HCT116 (cell line): Measurements from ENCODE around the gene G6PC3. TPM values are rescaled to one million over a fixed set of nuclear protein-coding genes. Genes with fewer than 3 reads are reported as not detected.

Experiments
- ATAC-seq: fragments of 200-7000 bp; cut with Tn5 transposase; 2 replicates; pipeline ENCODE4 v1.9.1; 2020; ENCODE audit warnings: mild to moderate bottlenecking, moderate library complexity
- BruUV-seq: library from RNA; stranded (reverse); fragments of 400-500 nt; replicated peaks from 2 replicates; lab custom pipeline; 2021; lab: Mats Ljungman, UMichigan
- CTCF ChIA-PET: fragments of 300-600 bp; sonication (Branson Sonifier 250); formaldehyde crosslinking; loops from one replicate; lab custom pipeline; 2021; ENCODE audit warnings: antibody characterized with exemption; lab: Charles Lee
- POLR2A ChIA-PET: fragments of 300-600, 350-600 bp; sonication (Branson Sonifier 250); formaldehyde crosslinking; loops from one replicate; lab custom pipeline; 2021; ENCODE audit warnings: antibody characterized with exemption; lab: Charles Lee
- RAD21 ChIA-PET, 2 experiments: fragments of 300-600 bp; sonication (Branson Sonifier 250); formaldehyde crosslinking; loops; one replicate each; lab custom pipeline; 2023; ENCODE audit warnings: low total read pairs in 2 of 2; ENCODE audit not compliant: uncharacterized antibody in 2 of 2, unreplicated experiment in 2 of 2, low non-redundant PET in 1 of 2; lab: Charles Lee
- DNase-seq: peaks from one replicate; pipeline ENCODE4 v3.0.0-alpha.2; 2010; ENCODE audit warnings: low read depth, low spot score
- H2AFZ ChIP-seq: fragments of 200-600 bp; shearing (Covaris generic), sonication (generic); 2 replicates; pipeline ENCODE4 v1.6.1; 2017; ENCODE audit warnings: low read depth, mixed run types, mixed read lengths, antibody characterized with exemption, low read length; ENCODE audit not compliant: poor library complexity, severe bottlenecking
- H3K27ac ChIP-seq: 2 replicates; pipeline ENCODE4 v1.5.1; 2012; ENCODE audit warnings: low read depth, low read length
- H3K27me3 ChIP-seq: fragments of 200-600 bp; sonication (generic); 2 replicates; pipeline ENCODE4 v1.6.1; 2016; ENCODE audit warnings: mixed run types, low read length, mixed read lengths; ENCODE audit not compliant: insufficient read depth
- H3K36me3 ChIP-seq, 2 experiments: fragments of 200-500 bp in 1 of 2; fragments of 200-600 bp in 1 of 2; sonication (Bioruptor generic) in 1 of 2; sonication (generic) in 1 of 2; 2 replicates each; pipeline versions ENCODE4 v1.5.1 to v1.6.1; 2014 to 2016; ENCODE audit warnings: low read length in 2 of 2, inconsistent platforms in 1 of 2, mixed read lengths in 1 of 2, mixed run types in 1 of 2; ENCODE audit not compliant: insufficient read depth in 2 of 2, control insufficient read depth in 1 of 2
- H3K4me1 ChIP-seq, 2 experiments: fragments of 200-600 bp in 1 of 2; sonication (generic) in 1 of 2; 2 replicates each; pipeline versions ENCODE4 v1.5.1 to v1.6.1; 2012 to 2017; ENCODE audit warnings: low read length in 2 of 2, inconsistent platforms in 1 of 2, mild to moderate bottlenecking in 1 of 2, mixed read lengths in 1 of 2, mixed run types in 1 of 2, moderate library complexity in 1 of 2; ENCODE audit not compliant: insufficient read depth in 2 of 2, control insufficient read depth in 1 of 2
- H3K4me2 ChIP-seq: fragments of 200-600 bp; sonication (generic); 2 replicates; pipeline ENCODE4 v1.6.1; 2017; ENCODE audit warnings: mixed run types, low read length, mixed read lengths
- H3K4me3 ChIP-seq, 2 experiments: fragments of 200-600 bp in 1 of 2; sonication (generic) in 1 of 2; replicated peaks in 1 of 2; 2 replicates each; pipeline ENCODE4 v1.5.1; 2011 to 2016; ENCODE audit warnings: low read length in 2 of 2, control low read depth in 1 of 2, low read depth in 1 of 2, mild to moderate bottlenecking in 1 of 2, mixed read lengths in 1 of 2, mixed run types in 1 of 2
- H3K79me2 ChIP-seq: fragments of 200-600 bp; sonication (generic); 2 replicates; pipeline ENCODE4 v1.6.1; 2017; ENCODE audit warnings: mild to moderate bottlenecking, mixed run types, low read length, moderate library complexity, mixed read lengths; ENCODE audit not compliant: insufficient read depth
- H3K9ac ChIP-seq: fragments of 200-600 bp; sonication (generic); 2 replicates; pipeline ENCODE4 v1.6.1; 2016; ENCODE audit warnings: low read length, mixed read lengths
- H3K9me2 ChIP-seq: fragments of 200-600 bp; sonication (generic), shearing (Covaris generic); 2 replicates; pipeline ENCODE4 v1.6.1; 2017; ENCODE audit warnings: mixed run types, mild to moderate bottlenecking, moderate library complexity; ENCODE audit not compliant: insufficient read depth
- H3K9me3 ChIP-seq, 2 experiments: fragments of 200-500 bp in 1 of 2; fragments of 200-600 bp in 1 of 2; sonication (Bioruptor generic) in 1 of 2; sonication (generic) in 1 of 2; 2 replicates each; pipeline ENCODE4 v1.6.1; 2014 to 2017; ENCODE audit warnings: low read length in 2 of 2, mixed read lengths in 2 of 2, inconsistent platforms in 1 of 2, low read depth in 1 of 2, mild to moderate bottlenecking in 1 of 2, mixed run types in 1 of 2, moderate library complexity in 1 of 2; ENCODE audit not compliant: control insufficient read depth in 1 of 2, insufficient read depth in 1 of 2
- H4K20me1 ChIP-seq: fragments of 200-600 bp; sonication (generic), shearing (Covaris generic); 2 replicates; pipeline ENCODE4 v1.6.1; 2017; ENCODE audit warnings: mixed run types, mild to moderate bottlenecking, moderate library complexity; ENCODE audit not compliant: insufficient read depth
- ATF3 ChIP-seq: IDR thresholded peaks from 2 replicates; pipeline ENCODE4 v1.6.1; 2012
- CEBPB ChIP-seq: IDR thresholded peaks from 2 replicates; pipeline ENCODE4 v1.6.1; 2012; ENCODE audit warnings: low read depth
- ELF1 ChIP-seq: IDR thresholded peaks from 2 replicates; pipeline ENCODE4 v1.6.1; 2012; ENCODE audit warnings: low read depth, borderline replicate concordance
- MAX ChIP-seq: IDR thresholded peaks from 2 replicates; pipeline ENCODE4 v1.6.1; 2012
- POLR2A ChIP-seq: IDR thresholded peaks from 2 replicates; pipeline ENCODE4 v1.7.0; 2011; ENCODE audit warnings: borderline replicate concordance; ENCODE audit not compliant: insufficient read depth, insufficient read length; ENCODE audit errors: extremely low read depth
- REST ChIP-seq: IDR thresholded peaks from 2 replicates; pipeline ENCODE4 v1.6.1; 2012; ENCODE audit warnings: low read depth
- SIN3A ChIP-seq: IDR thresholded peaks from 2 replicates; pipeline ENCODE4 v1.6.1; 2012; ENCODE audit warnings: low read depth
- SRF ChIP-seq: IDR thresholded peaks from 2 replicates; pipeline ENCODE4 v1.6.1; 2012; ENCODE audit warnings: low read depth
- YY1 ChIP-seq: IDR thresholded peaks from 2 replicates; pipeline ENCODE4 v1.6.1; 2011; ENCODE audit warnings: low read length, low read depth, moderate library complexity, mild to moderate bottlenecking; ENCODE audit not compliant: insufficient replicate concordance; ENCODE audit errors: extremely low read depth
- ZBTB33 ChIP-seq: IDR thresholded peaks from 2 replicates; pipeline ENCODE4 v1.6.1; 2011; ENCODE audit warnings: mild to moderate bottlenecking, low read length, moderate library complexity; ENCODE audit not compliant: insufficient replicate concordance; ENCODE audit errors: extremely low read depth
- ZFX ChIP-seq: fragments of 450-650 bp; IDR thresholded peaks from 2 replicates; pipeline ENCODE4 v1.6.1; 2017
- intact Hi-C: fragments of 100-400 bp; cut with micrococcal nuclease; formaldehyde crosslinking; loops from 2 replicates; pipeline ENCODE4 v1.10.0; 2022
- total RNA-seq: library from RNA; stranded (reverse); gene quantifications from one replicate; pipeline ENCODE4 v1.2.1, GENCODE V29; 2021; ENCODE audit not compliant: unreplicated experiment

The G6PC3 gene
- total RNA-seq, 1 experiment from 2014 or later = 50.6 TPM

- Histone ChIP-seq H3K9me2 (no peaks in the 10 kb centered on the region), H4K20me1 (no peaks in the 10 kb centered on the region), H3K79me2 (no peaks in the 10 kb centered on the region), H3K4me1 (peaks cover 34 to 62% of the 10 kb centered on the region in 2 experiments), H3K4me2 (peak overlapping the region; percentile 77; the same call in 1 of the 2 replicates), H3K9me3 (no peaks in the 10 kb centered on the region), H3K9ac (0 out of 2 replicates have a peak overlapping the region, but pooled peaks have one; percentile 43), H3K4me3 (no peak overlapping the region), H3K36me3 (peaks cover 0 to 4% of the 10 kb centered on the region in 2 experiments; a peak in 1 of 4 replicates), H3K27ac (peak overlapping the region; percentile 48; the same call in 1 of the 2 replicates), H2AFZ (no peak overlapping the region), H3K27me3 (no peaks in the 10 kb centered on the region)
- RAD21 ChIA-PET = no interaction called here
- DNase-seq (no peak), ATAC-seq (no peak)
- BruUV-seq = no TSS peak
- TF ChIP-seq ELF1 (no peak), ATF3 (no peak)
- intact Hi-C loops = no loop called here
- CTCF ChIA-PET = interaction anchor here (1.0 kb wide), 1 partner anchor 30 kb away, joined by 4 read pairs; no protein-coding TSS in a partner anchor
- POLR2A ChIA-PET = no interaction called here
Observed at GRCh38 chr17:44085908-44086307, 15.4 kb downstream of the G6PC3 start.

GRCh38 chr17:44086364-44087311, 16.1 kb downstream of the G6PC3 start:
- ATAC-seq (peak; percentile 71), DNase-seq (peak; percentile 37)
- H3K27me3 ChIP-seq = no peaks in the 10 kb centered on the region
- peaks cover 29 to 59% of the 10 kb centered on the region in 2 experiments for H3K4me1 ChIP-seq
- ChIA-PET CTCF (interaction anchor here (1.0 kb wide), 1 partner anchor 29 kb away, joined by 4 read pairs; no protein-coding TSS in a partner anchor), POLR2A (interaction anchor here (1.0 to 1.2 kb wide), 2 partner anchors 29 to 52 kb away, joined by 3 read pairs; no protein-coding TSS in a partner anchor), RAD21 (interaction anchor here in 1 of 2 experiments (0.6 kb wide), 1 partner anchor 15 kb away, joined by 4 read pairs; no protein-coding TSS in a partner anchor)
- intact Hi-C loops = no loop called here
- peak overlapping the region; percentile 48 for H3K27ac ChIP-seq
- H3K79me2 ChIP-seq = no peaks in the 10 kb centered on the region
- peak overlapping the region; percentile 77 for H3K4me2 ChIP-seq
- no peak overlapping the region for H2AFZ ChIP-seq
- H3K9ac ChIP-seq = peak overlapping the region; percentile 48
- no TSS peak for BruUV-seq
- H3K36me3 ChIP-seq = peaks cover 0 to 4% of the 10 kb centered on the region in 2 experiments; a peak in 1 of 4 replicates
- no peaks in the 10 kb centered on the region for H3K9me2 ChIP-seq
- no peaks in the 10 kb centered on the region for H4K20me1 ChIP-seq
- no peaks in the 10 kb centered on the region for H3K9me3 ChIP-seq
- H3K4me3 ChIP-seq = peak overlapping the region in 1 of 2 experiments; percentile 33; a peak in 1 of 4 replicates
- TF ChIP-seq YY1 (no peak), CEBPB (no peak), MAX (peak; percentile 37; the same call in 1 of the 2 replicates), SIN3A (no peak), POLR2A (no peak), ELF1 (no peak), ZBTB33 (no peak), SRF (no peak), ZFX (no peak), REST (no peak)
